ENCODE data around the gene FBN2. TPM values are rescaled to one million over a fixed set of nuclear protein-coding genes. Genes with fewer than 3 reads are reported as not detected.

FBN2 gene
- total and polyA plus RNA-seq, 12 donors: 2.2 to 237 (median 21.6) TPM

DNA sequence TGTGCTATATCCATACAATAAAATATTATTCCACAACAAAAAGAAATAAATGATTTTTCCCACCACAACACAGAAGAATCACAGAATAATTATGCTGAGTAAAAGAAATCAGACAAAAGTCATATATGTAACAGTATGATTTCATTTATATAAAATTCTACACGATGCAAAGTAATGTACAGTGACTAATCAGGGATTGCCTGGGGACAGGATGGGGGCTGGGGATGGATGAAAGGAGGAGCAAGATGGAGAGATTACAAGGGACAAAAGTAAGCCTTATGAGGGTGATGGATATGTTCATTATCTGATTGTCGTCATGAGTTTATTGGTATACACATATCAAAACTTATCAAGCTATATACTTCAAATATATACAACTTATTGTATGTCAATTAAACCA lies 154.0 kb downstream of the FBN2 start:
- H3K4me1 ChIP-seq (replicated peaks in 1 of 2): no peaks in the 10 kb centered on the region
- no peaks in the 10 kb centered on the region for H3K36me3 ChIP-seq (replicated peaks in 1 of 2)
- H3K27ac ChIP-seq: no peak overlapping the region
- 90 to 96% (median 93%) methylated on average over 2 of the region's 2 CpGs for WGBS, 4 donors
- intact Hi-C loops (cut with DNase I): no loop called here
- TF ChIP-seq, protein P1, sequence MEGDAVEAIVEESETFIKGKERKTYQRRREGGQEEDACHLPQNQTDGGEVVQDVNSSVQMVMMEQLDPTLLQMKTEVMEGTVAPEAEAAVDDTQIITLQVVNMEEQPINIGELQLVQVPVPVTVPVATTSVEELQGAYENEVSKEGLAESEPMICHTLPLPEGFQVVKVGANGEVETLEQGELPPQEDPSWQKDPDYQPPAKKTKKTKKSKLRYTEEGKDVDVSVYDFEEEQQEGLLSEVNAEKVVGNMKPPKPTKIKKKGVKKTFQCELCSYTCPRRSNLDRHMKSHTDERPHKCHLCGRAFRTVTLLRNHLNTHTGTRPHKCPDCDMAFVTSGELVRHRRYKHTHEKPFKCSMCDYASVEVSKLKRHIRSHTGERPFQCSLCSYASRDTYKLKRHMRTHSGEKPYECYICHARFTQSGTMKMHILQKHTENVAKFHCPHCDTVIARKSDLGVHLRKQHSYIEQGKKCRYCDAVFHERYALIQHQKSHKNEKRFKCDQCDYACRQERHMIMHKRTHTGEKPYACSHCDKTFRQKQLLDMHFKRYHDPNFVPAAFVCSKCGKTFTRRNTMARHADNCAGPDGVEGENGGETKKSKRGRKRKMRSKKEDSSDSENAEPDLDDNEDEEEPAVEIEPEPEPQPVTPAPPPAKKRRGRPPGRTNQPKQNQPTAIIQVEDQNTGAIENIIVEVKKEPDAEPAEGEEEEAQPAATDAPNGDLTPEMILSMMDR (IDR thresholded peaks at IDR 0.05): no peak
- no peak for TF ChIP-seq POLR2A (IDR thresholded peaks at IDR 0.05)
- DNase-seq: no peak
- H3K27me3 ChIP-seq: no peaks in the 10 kb centered on the region
- no peaks in the 10 kb centered on the region for H3K9me3 ChIP-seq (replicated peaks in 1 of 3)
- H3K4me3 ChIP-seq: no peak overlapping the region

DNA sequence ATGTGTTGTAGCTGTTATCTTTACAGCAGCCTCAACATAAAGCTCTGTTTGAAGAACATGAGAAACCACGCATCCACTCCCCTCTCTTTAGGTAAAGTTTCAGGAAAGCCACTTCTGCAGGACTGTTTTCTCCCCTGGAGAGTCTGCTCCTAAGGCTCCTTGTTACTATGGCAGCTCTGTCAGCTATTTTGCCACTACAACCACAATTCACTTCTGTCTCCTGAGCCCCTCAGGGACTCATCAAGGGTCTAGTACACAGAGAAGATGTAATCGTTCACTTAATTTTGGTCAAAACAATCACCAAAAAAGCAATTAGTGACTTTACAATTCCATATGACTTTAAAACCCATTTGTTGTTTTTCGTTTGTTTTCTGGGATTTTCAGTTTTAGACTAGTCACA lies 157.7 kb downstream of the FBN2 start:
- Histone ChIP-seq H3K4me3 (no peak overlapping the region), H3K9me3 (replicated peaks in 1 of 3) (no peaks in the 10 kb centered on the region), H3K27me3 (no peaks in the 10 kb centered on the region), H3K36me3 (replicated peaks in 1 of 2) (no peaks in the 10 kb centered on the region), H3K4me1 (replicated peaks in 1 of 2) (no peaks in the 10 kb centered on the region), H3K27ac (no peak overlapping the region)
- intact Hi-C loops (cut with DNase I): no loop called here
- DNase-seq: no peak
- WGBS, 4 donors: 82 to 86% (median 83%) methylated on average over 3 of the region's 3 CpGs
- TF ChIP-seq POLR2A (IDR thresholded peaks at IDR 0.05): no peak
- TF ChIP-seq, protein P1 (IDR thresholded peaks at IDR 0.05): no peak

DNA sequence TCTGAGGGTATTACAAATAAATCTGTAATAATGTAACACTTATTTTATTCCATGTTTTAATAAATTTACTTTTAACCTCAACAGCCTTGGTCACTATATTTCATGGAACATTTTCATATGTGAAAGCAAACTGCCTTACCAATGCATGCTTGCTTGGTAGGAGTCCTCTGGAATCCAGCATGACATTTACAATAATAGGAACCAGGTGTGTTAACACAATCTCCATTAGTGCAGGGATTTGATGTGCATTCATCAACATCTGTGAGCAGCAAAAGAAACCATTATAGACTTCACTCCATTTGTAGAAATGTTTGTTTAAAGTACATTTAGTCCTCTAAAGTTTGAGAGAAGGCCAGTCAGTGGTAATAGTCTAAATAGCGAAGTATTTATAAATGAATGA lies 159.4 kb downstream of the FBN2 start:
- Histone ChIP-seq H3K4me1 (replicated peaks in 1 of 2) (no peaks in the 10 kb centered on the region), H3K9me3 (replicated peaks in 1 of 3) (no peaks in the 10 kb centered on the region), H3K36me3 (replicated peaks in 1 of 2) (no peaks in the 10 kb centered on the region), H3K27ac (no peak overlapping the region), H3K27me3 (no peaks in the 10 kb centered on the region), H3K4me3 (no peak overlapping the region)
- 89 to 98% (median 91%) methylated on average over 1 of the region's 1 CpG for WGBS, 4 donors
- intact Hi-C loops (cut with DNase I): no loop called here
- no peak for DNase-seq
- TF ChIP-seq POLR2A (IDR thresholded peaks at IDR 0.05): no peak
- TF ChIP-seq, protein P1 (IDR thresholded peaks at IDR 0.05): no peak

DNA sequence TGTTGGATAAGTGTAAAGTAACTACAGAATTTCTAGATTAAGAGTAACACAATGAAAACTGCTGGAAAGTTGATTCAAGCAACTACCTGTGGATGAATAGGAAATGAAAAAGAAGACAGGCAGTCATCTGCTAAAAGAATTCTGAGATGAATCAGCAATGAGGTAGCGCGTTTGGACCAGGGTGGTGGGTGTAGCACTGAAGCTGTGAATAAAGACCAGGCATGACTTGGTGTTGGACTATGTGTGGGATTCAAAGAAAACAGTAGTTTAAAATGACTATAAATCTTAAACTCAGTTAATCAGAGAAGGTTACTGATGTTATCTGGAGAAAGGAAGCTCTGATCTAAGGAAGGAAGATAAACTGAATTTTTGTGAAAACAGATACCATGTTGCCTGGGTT lies 159.8 kb downstream of the FBN2 start:
- H3K27ac ChIP-seq: no peak overlapping the region
- no peak overlapping the region for H3K4me3 ChIP-seq
- no peaks in the 10 kb centered on the region for H3K9me3 ChIP-seq (replicated peaks in 1 of 3)
- no peaks in the 10 kb centered on the region for H3K4me1 ChIP-seq (replicated peaks in 1 of 2)
- H3K27me3 ChIP-seq: no peaks in the 10 kb centered on the region
- intact Hi-C loops (cut with DNase I): no loop called here
- WGBS, 4 donors: 85 to 95% (median 90%) methylated on average over 2 of the region's 2 CpGs
- TF ChIP-seq, protein P1 (IDR thresholded peaks at IDR 0.05): no peak
- TF ChIP-seq POLR2A (IDR thresholded peaks at IDR 0.05): no peak
- H3K36me3 ChIP-seq (replicated peaks in 1 of 2): no peaks in the 10 kb centered on the region
- no peak for DNase-seq
